GM12872 (cell line): ENCODE measurements around the gene GRHL1.

Experiments
- CTCF ChIP-seq: IDR thresholded peaks from 3 replicates; pipeline ENCODE4 v1.5.1; 2011; ENCODE audit warnings: low read depth, mild to moderate bottlenecking, low read length, moderate library complexity; ENCODE audit not compliant: insufficient read depth

Gene GRHL1

GRCh38 chr2:10027660-10028330, 76.3 kb downstream of the GRHL1 start:
- TF ChIP-seq CTCF = no peak

GRCh38 chr2:10028407-10028987, 77.0 kb downstream of the GRHL1 start:
- 0 out of 3 replicates have a peak, but pooled peaks have one; percentile 19 for TF ChIP-seq CTCF

GRCh38 chr2:10028988-10029874, 77.7 kb downstream of the GRHL1 start:
- TF ChIP-seq CTCF = no peak

- no peak for TF ChIP-seq CTCF
Observed at GRCh38 chr2:10029875-10030223, 78.4 kb downstream of the GRHL1 start.

DNA sequence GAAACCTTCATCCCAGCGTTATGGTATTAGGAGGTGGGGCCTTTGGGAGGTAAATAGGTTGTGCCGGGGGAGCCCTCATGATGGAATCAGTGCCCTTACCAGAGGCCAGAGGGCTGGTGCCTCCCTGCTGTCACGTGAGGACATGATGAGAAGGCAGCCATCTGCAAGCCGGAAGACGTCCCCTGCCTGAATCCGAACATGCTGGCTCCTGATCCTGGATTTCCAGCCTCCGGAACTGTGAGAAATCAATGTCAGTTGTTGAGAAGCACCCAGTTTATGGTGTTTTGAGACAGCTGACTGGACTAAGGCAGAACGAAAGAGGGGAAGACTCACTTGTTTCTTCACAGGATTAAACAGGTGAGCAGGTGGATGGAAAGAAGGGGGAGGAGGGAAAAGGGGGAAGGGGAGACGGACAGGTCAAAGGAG, 78.8 kb downstream of the GRHL1 start:
- no peak for TF ChIP-seq CTCF

GRCh38 chr2:10031886-10032745, 80.6 kb downstream of the GRHL1 start:
- no peak for TF ChIP-seq CTCF
